GM19324 (cell line): ENCODE measurements around the gene FUT7.

Source experiments
- ATAC-seq: cut with Tn5 transposase; IDR thresholded peaks from one replicate; pipeline ENCODE4 v1.9.1; 2021; ENCODE audit warnings: mild to moderate bottlenecking, moderate library complexity; ENCODE audit not compliant: unreplicated experiment, low FRiP score

FUT7 gene

GRCh38 chr9:137031904-137032640 is at the start of gene FUT7:
Gene FUT7, minus strand, starts transcription at chr9:137032088. Its CDS starts 97 bp downstream, at chr9:137031991.
- ATAC-seq = no peak

- ATAC-seq = no peak
These were observed 48.6 kb upstream of the FUT7 start for GRCh38 chr9:137080260-137081122.

- ATAC-seq = no peak
These were observed 47.5 kb upstream of the FUT7 start for GRCh38 chr9:137079401-137079787.

GRCh38 chr9:137078701-137079400 is 47.0 kb upstream of the FUT7 start:
- no peak for ATAC-seq

- peak; percentile 14 for ATAC-seq
These were observed 46.1 kb upstream of the FUT7 start for GRCh38 chr9:137077758-137078693.

- ATAC-seq = peak; percentile 42
These were observed 45.3 kb upstream of the FUT7 start, which contains the start of gene UAP1L1 for GRCh38 chr9:137077010-137077747. Gene UAP1L1, plus strand, starts transcription at chr9:137077517. Its CDS starts 16 bp downstream, at chr9:137077533.

GRCh38 chr9:137076636-137077009 is 44.7 kb upstream of the FUT7 start:
- ATAC-seq = no peak

GRCh38 chr9:137075275-137075775 is 43.4 kb upstream of the FUT7 start:
- no peak for ATAC-seq

GRCh38 chr9:137074657-137075274 is 42.9 kb upstream of the FUT7 start:
- no peak for ATAC-seq

- no peak for ATAC-seq
These were observed 42.1 kb upstream of the FUT7 start for GRCh38 chr9:137073992-137074399.

- no peak for ATAC-seq
These were observed 39.4 kb upstream of the FUT7 start for GRCh38 chr9:137071282-137071681.

- no peak for ATAC-seq
These were observed 39.0 kb upstream of the FUT7 start for GRCh38 chr9:137070906-137071275.

- ATAC-seq = peak; percentile 80
These were observed 38.5 kb upstream of the FUT7 start, which contains the start of gene SAPCD2 for GRCh38 chr9:137070201-137070905. Gene SAPCD2, minus strand, starts transcription at chr9:137070557. Its CDS starts 97 bp downstream, at chr9:137070460.

- no peak for ATAC-seq
These were observed 37.7 kb upstream of the FUT7 start for GRCh38 chr9:137069508-137070091.

GRCh38 chr9:137068539-137069507 is 36.9 kb upstream of the FUT7 start:
- ATAC-seq = no peak

GRCh38 chr9:137067860-137068538 is 36.1 kb upstream of the FUT7 start:
- ATAC-seq = no peak
